Kidney tubule cell (primary cell): ENCODE measurements around the gene SYT17.
A peak's percentile ranks its signal among the peaks of the same experiment; 100 is the strongest.

ENCODE experiments used
- DNase-seq: peaks from one replicate; pipeline ENCODE4 v3.0.0-alpha.2; 2018; ENCODE audit warnings: low spot score

Gene SYT17

GRCh38 chr16:19301931-19302330, 133.9 kb downstream of the SYT17 start:
- DNase-seq = no peak

GRCh38 chr16:19304750-19305149, 136.7 kb downstream of the SYT17 start:
- peak; percentile 22 for DNase-seq

- no peak for DNase-seq
Observed at GRCh38 chr16:19305443-19305842, 137.4 kb downstream of the SYT17 start.

GRCh38 chr16:19307587-19308241, 139.7 kb downstream of the SYT17 start:
- DNase-seq = no peak

GRCh38 chr16:19308392-19308791, 140.4 kb downstream of the SYT17 start:
- no peak for DNase-seq

- no peak for DNase-seq
Observed at GRCh38 chr16:19309178-19309577, 141.1 kb downstream of the SYT17 start.

- no peak for DNase-seq
Observed at GRCh38 chr16:19314718-19315425, 146.8 kb downstream of the SYT17 start.

GRCh38 chr16:19315889-19316433, 147.9 kb downstream of the SYT17 start:
- no peak for DNase-seq

GRCh38 chr16:19316846-19317245, 148.8 kb downstream of the SYT17 start:
- no peak for DNase-seq
